Peyer's patch (tissue), 4 donors: ENCODE results near the gene NOL4L.

Source experiments
- POLR2A ChIP-seq, 2 donors: fragments of 450-650 bp; IDR thresholded peaks; one replicate each; pipeline ENCODE4 v1.5.1; 2017; ENCODE audit warnings: antibody characterized with exemption in 2 of 2, mild to moderate bottlenecking in 2 of 2, moderate library complexity in 2 of 2
- TF ChIP-seq, protein P1 (sequence below), 6 experiments: fragments of 450-650 bp in 4 of 6; fragments of 200-600 bp in 2 of 6; sonication (generic) in 1 of 6; IDR thresholded peaks; one replicate each; pipeline ENCODE4 v1.5.1; 2017 to 2019; ENCODE audit warnings: antibody characterized with exemption in 6 of 6, mild to moderate bottlenecking in 3 of 6, moderate library complexity in 1 of 6

DNA sequence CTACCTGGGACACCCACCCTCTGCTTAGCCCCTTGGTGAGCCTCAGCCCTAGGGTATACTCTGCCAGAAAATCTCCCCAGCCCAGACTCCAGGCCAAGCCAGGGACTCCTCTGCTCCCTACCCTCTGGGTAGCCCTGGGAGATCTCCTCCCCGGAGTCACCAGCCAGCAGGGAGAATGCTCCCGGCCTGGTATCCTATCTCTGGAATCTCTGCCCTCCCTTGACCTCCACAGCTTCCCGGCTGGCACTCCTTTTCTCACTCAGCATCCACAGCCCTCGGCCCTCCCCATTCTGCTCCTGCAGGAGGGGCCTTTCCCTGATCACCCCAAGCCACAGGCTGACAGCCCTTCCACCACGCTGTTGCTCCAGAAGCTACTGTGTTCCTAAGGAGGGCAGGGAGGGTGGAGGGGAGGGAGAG lies 22.6 kb downstream of the NOL4L start:
- TF ChIP-seq, protein P1, sequence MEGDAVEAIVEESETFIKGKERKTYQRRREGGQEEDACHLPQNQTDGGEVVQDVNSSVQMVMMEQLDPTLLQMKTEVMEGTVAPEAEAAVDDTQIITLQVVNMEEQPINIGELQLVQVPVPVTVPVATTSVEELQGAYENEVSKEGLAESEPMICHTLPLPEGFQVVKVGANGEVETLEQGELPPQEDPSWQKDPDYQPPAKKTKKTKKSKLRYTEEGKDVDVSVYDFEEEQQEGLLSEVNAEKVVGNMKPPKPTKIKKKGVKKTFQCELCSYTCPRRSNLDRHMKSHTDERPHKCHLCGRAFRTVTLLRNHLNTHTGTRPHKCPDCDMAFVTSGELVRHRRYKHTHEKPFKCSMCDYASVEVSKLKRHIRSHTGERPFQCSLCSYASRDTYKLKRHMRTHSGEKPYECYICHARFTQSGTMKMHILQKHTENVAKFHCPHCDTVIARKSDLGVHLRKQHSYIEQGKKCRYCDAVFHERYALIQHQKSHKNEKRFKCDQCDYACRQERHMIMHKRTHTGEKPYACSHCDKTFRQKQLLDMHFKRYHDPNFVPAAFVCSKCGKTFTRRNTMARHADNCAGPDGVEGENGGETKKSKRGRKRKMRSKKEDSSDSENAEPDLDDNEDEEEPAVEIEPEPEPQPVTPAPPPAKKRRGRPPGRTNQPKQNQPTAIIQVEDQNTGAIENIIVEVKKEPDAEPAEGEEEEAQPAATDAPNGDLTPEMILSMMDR (IDR thresholded peaks at IDR 0.05) = no peak
- no peak for TF ChIP-seq POLR2A (IDR thresholded peaks at IDR 0.05)
